Measurements from ENCODE around the gene PGAP6.

DNA sequence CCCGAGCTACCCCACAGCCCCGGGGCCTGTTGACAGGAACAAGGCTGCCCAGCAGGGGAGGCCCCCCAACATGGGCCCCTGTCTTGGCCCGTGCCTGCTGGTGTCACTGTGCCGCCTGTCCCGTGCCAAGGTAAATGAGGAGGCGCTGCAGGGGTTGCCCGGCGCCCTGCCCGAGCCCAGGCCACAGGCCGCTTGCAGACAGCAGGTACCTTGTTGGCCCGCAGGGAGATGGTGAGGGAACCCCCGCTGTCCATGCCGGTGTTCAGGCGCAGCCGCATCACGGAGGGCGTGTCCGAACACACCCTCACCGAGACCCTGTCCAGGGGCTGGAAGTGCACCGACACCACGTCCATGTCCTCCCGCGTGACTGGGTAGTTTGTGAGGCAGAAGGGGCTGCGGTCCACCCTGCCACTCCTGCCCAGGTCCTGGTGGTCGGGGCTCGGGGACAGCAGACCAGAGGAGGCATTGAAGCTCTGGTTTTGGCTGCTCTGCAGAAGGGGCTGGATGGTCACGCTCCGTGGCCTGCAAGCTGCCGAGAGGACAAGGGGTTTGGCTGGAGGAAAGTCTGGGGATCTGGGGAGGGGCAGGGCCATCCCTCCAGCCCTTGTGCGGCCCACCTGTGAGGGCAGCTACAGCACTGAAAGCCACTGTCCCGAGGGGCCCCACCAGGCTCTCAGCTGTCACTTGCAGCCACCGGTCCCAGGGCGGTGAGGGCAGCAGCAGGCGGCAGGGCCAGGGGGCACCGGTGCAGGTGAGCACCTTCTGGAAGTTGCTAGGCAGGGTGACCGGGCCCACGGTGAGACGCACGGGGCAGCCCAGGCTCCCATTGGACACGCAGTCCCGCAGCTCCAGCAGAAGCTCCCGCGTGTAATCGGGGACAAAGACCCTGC, 5.6 kb downstream of the PGAP6 start:
- TF ChIP-seq, protein P1, sequence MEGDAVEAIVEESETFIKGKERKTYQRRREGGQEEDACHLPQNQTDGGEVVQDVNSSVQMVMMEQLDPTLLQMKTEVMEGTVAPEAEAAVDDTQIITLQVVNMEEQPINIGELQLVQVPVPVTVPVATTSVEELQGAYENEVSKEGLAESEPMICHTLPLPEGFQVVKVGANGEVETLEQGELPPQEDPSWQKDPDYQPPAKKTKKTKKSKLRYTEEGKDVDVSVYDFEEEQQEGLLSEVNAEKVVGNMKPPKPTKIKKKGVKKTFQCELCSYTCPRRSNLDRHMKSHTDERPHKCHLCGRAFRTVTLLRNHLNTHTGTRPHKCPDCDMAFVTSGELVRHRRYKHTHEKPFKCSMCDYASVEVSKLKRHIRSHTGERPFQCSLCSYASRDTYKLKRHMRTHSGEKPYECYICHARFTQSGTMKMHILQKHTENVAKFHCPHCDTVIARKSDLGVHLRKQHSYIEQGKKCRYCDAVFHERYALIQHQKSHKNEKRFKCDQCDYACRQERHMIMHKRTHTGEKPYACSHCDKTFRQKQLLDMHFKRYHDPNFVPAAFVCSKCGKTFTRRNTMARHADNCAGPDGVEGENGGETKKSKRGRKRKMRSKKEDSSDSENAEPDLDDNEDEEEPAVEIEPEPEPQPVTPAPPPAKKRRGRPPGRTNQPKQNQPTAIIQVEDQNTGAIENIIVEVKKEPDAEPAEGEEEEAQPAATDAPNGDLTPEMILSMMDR (conservative IDR thresholded peaks at IDR 0.05 in 1 of 2, IDR thresholded peaks at IDR 0.05 in 1 of 2; ENCODE audit: low read depth in 1 of 2, low read length in 2 of 2) = no peak
- TF ChIP-seq EZH2 (IDR thresholded peaks at IDR 0.05; ENCODE audit: low read length, missing control alignments) = no peak

Data from fibroblast of lung (primary cell).